Uterus (tissue), 4 donors: ENCODE data around the gene EXOC2. TPM values are rescaled to one million over a fixed set of nuclear protein-coding genes. Genes with fewer than 3 reads are reported as not detected.
A peak's percentile ranks its signal among the peaks of the same experiment; 100 is the strongest.

Experiments used
- DNase-seq, 2 donors: peaks; one replicate each; pipeline ENCODE4 v3.0.0-alpha.2; 2019 to 2020
- H3K27ac ChIP-seq, 2 donors: fragments of 200-600 bp; sonication (generic); 1 replicate in 1 of 2; 2 replicates in 1 of 2; pipeline ENCODE4 v1.5.1; 2016 to 2018
- H3K27me3 ChIP-seq, 2 donors: fragments of 200-600 bp; sonication (generic); one replicate each; pipeline ENCODE4 v1.5.1; 2018 to 2019; ENCODE audit warnings: control low read depth in 1 of 2
- H3K36me3 ChIP-seq, 2 donors: fragments of 200-600 bp; sonication (generic); one replicate each; pipeline ENCODE4 v1.5.1; 2019; ENCODE audit warnings: control low read depth in 1 of 2
- H3K4me1 ChIP-seq, 2 donors: fragments of 200-600 bp; sonication (generic); one replicate each; pipeline ENCODE4 v1.5.1; 2018 to 2019; ENCODE audit warnings: control low read depth in 1 of 2
- H3K4me3 ChIP-seq, 2 donors: fragments of 200-600 bp; sonication (generic); 1 replicate in 1 of 2; 2 replicates in 1 of 2; pipeline ENCODE4 v1.5.1; 2018 to 2019; ENCODE audit warnings: mild to moderate bottlenecking in 1 of 2
- H3K9me3 ChIP-seq, 2 donors: fragments of 200-600 bp; sonication (generic); one replicate each; pipeline ENCODE4 v1.5.1; 2019; ENCODE audit warnings: control low read depth in 1 of 2
- CTCF ChIP-seq, 4 experiments: fragments of 200-600 bp in 2 of 4; fragments of 450-650 bp in 2 of 4; sonication (generic) in 2 of 4; IDR thresholded peaks; one replicate each; pipeline ENCODE4 v1.5.1; 2016 to 2019; ENCODE audit warnings: antibody characterized with exemption in 4 of 4, mild to moderate bottlenecking in 2 of 4, moderate library complexity in 1 of 4
- POLR2A ChIP-seq, 2 donors: fragments of 450-650 bp; IDR thresholded peaks; one replicate each; pipeline ENCODE4 v1.6.1; 2016; ENCODE audit warnings: antibody characterized with exemption in 2 of 2, mild to moderate bottlenecking in 1 of 2, moderate library complexity in 1 of 2
- intact Hi-C: fragments of 100-400 bp; cut with DNase I; formaldehyde crosslinking; loops from one replicate; pipeline ENCODE4 v1.15.1; 2023; ENCODE audit warnings: low total_unique reads
- total RNA-seq, 4 donors: library from RNA; depleted of rRNA in 3 of 4; stranded (reverse); fragments of >200 nt in 3 of 4; gene quantifications; one replicate each; pipeline versions ENCODE4 v1.1.0 to v1.2.4, GENCODE V29; 2014 to 2023
- donor health status: DM: yes; HTN: yes; CAD: no.

Gene EXOC2
- total RNA-seq, 4 donors from 2014 or later = 12.3 to 27.0 (median 22.9) TPM

- peak; percentile 48 to 61 for DNase-seq
- Histone ChIP-seq H3K27ac (no peak overlapping the region), H3K4me3 (no peak overlapping the region), H3K9me3 (no peaks in the 10 kb centered on the region), H3K27me3 (no peaks in the 10 kb centered on the region), H3K36me3 (no peaks in the 10 kb centered on the region), H3K4me1 (no peaks in the 10 kb centered on the region)
- intact Hi-C loops = no loop called here
- TF ChIP-seq POLR2A (IDR thresholded peaks at IDR 0.05) (no peak), CTCF (IDR thresholded peaks at IDR 0.05) (peak; percentile 50 to 85 (median 66))
Observed at GRCh38 chr6:722077-722524, 29.2 kb upstream of the EXOC2 start.

GRCh38 chr6:718345-718744 is 25.4 kb upstream of the EXOC2 start:
- no peaks in the 10 kb centered on the region for H3K4me1 ChIP-seq
- intact Hi-C loops = no loop called here
- H3K36me3 ChIP-seq = no peaks in the 10 kb centered on the region
- no peak overlapping the region for H3K4me3 ChIP-seq
- no peaks in the 10 kb centered on the region for H3K9me3 ChIP-seq
- DNase-seq = no peak
- H3K27ac ChIP-seq = no peak overlapping the region
- TF ChIP-seq CTCF (IDR thresholded peaks at IDR 0.05) = no peak
- TF ChIP-seq POLR2A (IDR thresholded peaks at IDR 0.05) = no peak
- no peaks in the 10 kb centered on the region for H3K27me3 ChIP-seq

- TF ChIP-seq CTCF (IDR thresholded peaks at IDR 0.05) = no peak
- TF ChIP-seq POLR2A (IDR thresholded peaks at IDR 0.05) = no peak
- intact Hi-C loops = no loop called here
- no peak for DNase-seq
- Histone ChIP-seq H3K36me3 (no peaks in the 10 kb centered on the region), H3K9me3 (no peaks in the 10 kb centered on the region), H3K4me1 (no peaks in the 10 kb centered on the region), H3K27me3 (no peaks in the 10 kb centered on the region), H3K4me3 (no peak overlapping the region), H3K27ac (no peak overlapping the region)
Observed at GRCh38 chr6:717135-717534, 24.2 kb upstream of the EXOC2 start.

- H3K4me3 ChIP-seq = no peak overlapping the region
- no peaks in the 10 kb centered on the region for H3K36me3 ChIP-seq
- no peaks in the 10 kb centered on the region for H3K27me3 ChIP-seq
- intact Hi-C loops = no loop called here
- H3K4me1 ChIP-seq = no peaks in the 10 kb centered on the region
- no peak overlapping the region for H3K27ac ChIP-seq
- H3K9me3 ChIP-seq = no peaks in the 10 kb centered on the region
- TF ChIP-seq POLR2A (IDR thresholded peaks at IDR 0.05) = no peak
- TF ChIP-seq CTCF (IDR thresholded peaks at IDR 0.05) = no peak
- DNase-seq = no peak
Observed at GRCh38 chr6:715709-716491, 23.0 kb upstream of the EXOC2 start.

- Histone ChIP-seq H3K4me1 (no peaks in the 10 kb centered on the region), H3K27me3 (no peaks in the 10 kb centered on the region), H3K9me3 (no peaks in the 10 kb centered on the region), H3K4me3 (no peak overlapping the region), H3K27ac (no peak overlapping the region), H3K36me3 (no peaks in the 10 kb centered on the region)
- TF ChIP-seq POLR2A (IDR thresholded peaks at IDR 0.05) (no peak), CTCF (IDR thresholded peaks at IDR 0.05) (no peak)
- intact Hi-C loops = no loop called here
- no peak for DNase-seq
Observed at GRCh38 chr6:714100-714499, 21.2 kb upstream of the EXOC2 start.
